OCI-LY1 (cell line): Measurements from ENCODE around the gene SYPL1.

ENCODE experiments used
- H2AFZ ChIP-seq: fragments of 200-600 bp; sonication (generic), shearing (Covaris generic); 2 replicates; pipeline ENCODE4 v1.6.0; 2014; ENCODE audit warnings: antibody characterized with exemption, mild to moderate bottlenecking, low read length
- H3F3A ChIP-seq: fragments of 200-600 bp; sonication (generic), shearing (Covaris generic); 2 replicates; pipeline ENCODE4 v1.6.0; 2014; ENCODE audit warnings: mild to moderate bottlenecking, antibody characterized with exemption, low read length, moderate library complexity; ENCODE audit not compliant: insufficient read depth
- H3K27ac ChIP-seq: fragments of 200-600 bp; sonication (generic); 2 replicates; pipeline ENCODE4 v1.5.1; 2014; ENCODE audit warnings: low read length, mixed run types, mild to moderate bottlenecking, low read depth; ENCODE audit not compliant: poor library complexity, severe bottlenecking
- H3K27me3 ChIP-seq: fragments of 200-600 bp; sonication (generic); 2 replicates; pipeline ENCODE4 v1.6.0; 2014; ENCODE audit warnings: antibody characterized with exemption, mild to moderate bottlenecking, low read length, moderate library complexity; ENCODE audit not compliant: insufficient read depth
- H3K36me3 ChIP-seq: fragments of 200-600 bp; sonication (generic); 2 replicates; pipeline ENCODE4 v1.6.1; 2014; ENCODE audit warnings: mild to moderate bottlenecking, antibody characterized with exemption, low read length, moderate library complexity, mixed read lengths; ENCODE audit not compliant: insufficient read depth
- H3K4me1 ChIP-seq: fragments of 200-600 bp; sonication (generic); 2 replicates; pipeline ENCODE4 v1.5.1; 2014; ENCODE audit warnings: mild to moderate bottlenecking, low read length, moderate library complexity; ENCODE audit not compliant: insufficient read depth, severe bottlenecking
- H3K4me2 ChIP-seq: fragments of 200-600 bp; sonication (generic), shearing (Covaris generic); 2 replicates; pipeline ENCODE4 v1.6.1; 2014; ENCODE audit warnings: low read length
- H3K4me3 ChIP-seq: fragments of 200-600 bp; sonication (generic); 2 replicates; pipeline ENCODE4 v1.5.1; 2014; ENCODE audit warnings: low read length, low read depth, mild to moderate bottlenecking, mixed read lengths; ENCODE audit not compliant: poor library complexity, severe bottlenecking
- H3K79me2 ChIP-seq: fragments of 200-600 bp; shearing (Covaris generic); 2 replicates; pipeline ENCODE4 v1.6.1; 2016; ENCODE audit warnings: mixed run types, low read length, mixed read lengths; ENCODE audit not compliant: insufficient read depth
- H3K9ac ChIP-seq: fragments of 200-600 bp; sonication (generic), shearing (Covaris generic); 2 replicates; pipeline ENCODE4 v1.6.1; 2014; ENCODE audit warnings: mild to moderate bottlenecking, low read length, mixed read lengths
- H3K9me2 ChIP-seq: fragments of 200-600 bp; sonication (generic), shearing (Covaris generic); 2 replicates; pipeline ENCODE4 v1.6.1; 2014; ENCODE audit warnings: low read depth, mild to moderate bottlenecking, low read length, mixed read lengths
- H3K9me3 ChIP-seq: fragments of 200-600 bp; shearing (Covaris generic); 2 replicates; pipeline ENCODE4 v1.6.1; 2014; ENCODE audit warnings: low read length, mixed read lengths
- H4K20me1 ChIP-seq: fragments of 200-600 bp; sonication (generic), shearing (Covaris generic); 2 replicates; pipeline ENCODE4 v1.6.0; 2016; ENCODE audit warnings: mild to moderate bottlenecking, low read length; ENCODE audit not compliant: insufficient read depth
- EZH2 ChIP-seq: fragments of 200-600 bp; sonication (generic), shearing (Covaris generic); IDR thresholded peaks from 2 replicates; pipeline ENCODE4 v1.8.0; 2017; ENCODE audit warnings: borderline replicate concordance, mixed run types, mild to moderate bottlenecking, antibody characterized with exemption, low read length, moderate library complexity, mixed read lengths
- TF ChIP-seq, protein P1 (sequence below): fragments of 200-600 bp; sonication (generic), shearing (Covaris generic); IDR thresholded peaks from 2 replicates; pipeline ENCODE4 v1.5.1; 2017; ENCODE audit warnings: mild to moderate bottlenecking, antibody characterized with exemption, low read length, moderate library complexity, mixed read lengths

SYPL1 gene

DNA sequence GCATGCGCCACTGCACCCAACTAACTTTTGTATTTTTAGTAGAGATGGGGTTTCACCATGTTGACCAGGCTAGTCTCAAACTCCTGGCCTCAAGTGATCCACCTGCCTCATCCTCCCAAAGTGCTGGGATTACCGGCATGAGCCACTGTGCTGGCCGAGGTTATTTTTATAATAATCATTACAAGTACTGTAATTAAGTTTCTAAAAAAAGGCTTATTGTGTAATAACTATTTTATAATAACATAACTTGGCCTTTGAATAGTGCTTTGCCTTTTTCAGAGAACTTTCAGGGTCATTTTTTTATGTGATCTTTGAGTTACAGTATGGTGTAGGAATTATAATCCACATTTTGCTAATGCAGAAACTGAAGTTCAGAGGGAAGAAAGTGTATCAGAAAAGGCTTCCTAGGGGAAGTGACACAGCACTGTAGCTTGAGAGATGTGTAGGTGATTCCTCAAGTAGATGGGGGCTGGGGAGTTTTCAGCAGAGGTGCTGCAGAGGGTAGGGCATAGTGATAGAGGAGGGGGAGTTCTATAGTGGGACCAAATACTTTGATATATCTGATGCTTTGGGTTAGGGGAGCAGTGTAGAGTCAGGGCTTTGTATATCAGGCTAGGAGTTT, 9.2 kb upstream of the SYPL1 start:
- no peak overlapping the region for H3K4me3 ChIP-seq
- no peak overlapping the region for H2AFZ ChIP-seq
- no peak for TF ChIP-seq EZH2
- TF ChIP-seq, protein P1, sequence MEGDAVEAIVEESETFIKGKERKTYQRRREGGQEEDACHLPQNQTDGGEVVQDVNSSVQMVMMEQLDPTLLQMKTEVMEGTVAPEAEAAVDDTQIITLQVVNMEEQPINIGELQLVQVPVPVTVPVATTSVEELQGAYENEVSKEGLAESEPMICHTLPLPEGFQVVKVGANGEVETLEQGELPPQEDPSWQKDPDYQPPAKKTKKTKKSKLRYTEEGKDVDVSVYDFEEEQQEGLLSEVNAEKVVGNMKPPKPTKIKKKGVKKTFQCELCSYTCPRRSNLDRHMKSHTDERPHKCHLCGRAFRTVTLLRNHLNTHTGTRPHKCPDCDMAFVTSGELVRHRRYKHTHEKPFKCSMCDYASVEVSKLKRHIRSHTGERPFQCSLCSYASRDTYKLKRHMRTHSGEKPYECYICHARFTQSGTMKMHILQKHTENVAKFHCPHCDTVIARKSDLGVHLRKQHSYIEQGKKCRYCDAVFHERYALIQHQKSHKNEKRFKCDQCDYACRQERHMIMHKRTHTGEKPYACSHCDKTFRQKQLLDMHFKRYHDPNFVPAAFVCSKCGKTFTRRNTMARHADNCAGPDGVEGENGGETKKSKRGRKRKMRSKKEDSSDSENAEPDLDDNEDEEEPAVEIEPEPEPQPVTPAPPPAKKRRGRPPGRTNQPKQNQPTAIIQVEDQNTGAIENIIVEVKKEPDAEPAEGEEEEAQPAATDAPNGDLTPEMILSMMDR = no peak
- H3F3A ChIP-seq = no peaks in the 10 kb centered on the region
- peaks cover 36% of the 10 kb centered on the region for H3K4me1 ChIP-seq
- H3K27ac ChIP-seq = no peak overlapping the region
- no peaks in the 10 kb centered on the region for H3K9me3 ChIP-seq
- no peaks in the 10 kb centered on the region for H3K27me3 ChIP-seq
- H3K79me2 ChIP-seq = no peaks in the 10 kb centered on the region
- no peaks in the 10 kb centered on the region for H3K36me3 ChIP-seq
- H3K4me2 ChIP-seq = no peak overlapping the region
- no peak overlapping the region for H3K9ac ChIP-seq
- H4K20me1 ChIP-seq = no peaks in the 10 kb centered on the region
- H3K9me2 ChIP-seq = no peaks in the 10 kb centered on the region

DNA sequence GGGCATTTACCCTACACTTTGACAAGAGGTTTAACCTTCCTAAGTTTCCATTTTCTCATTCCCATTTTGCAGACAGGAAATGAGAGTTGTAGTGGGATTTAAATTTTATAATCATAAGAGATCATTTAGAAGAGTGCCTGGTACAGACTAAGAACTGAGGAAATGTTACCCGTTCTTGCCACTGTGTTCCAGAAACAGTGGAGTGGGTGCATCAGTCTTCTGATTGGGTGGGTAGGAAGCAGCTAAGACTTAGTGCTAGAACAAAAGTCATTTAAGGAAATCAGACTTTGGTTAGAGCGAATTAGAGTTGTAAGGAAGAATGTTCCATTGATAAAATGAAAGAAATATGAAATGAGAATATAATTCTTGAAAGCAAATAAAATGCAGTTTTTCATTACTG, 8.4 kb upstream of the SYPL1 start:
- Histone ChIP-seq H4K20me1 (no peaks in the 10 kb centered on the region), H2AFZ (no peak overlapping the region), H3K9me2 (no peaks in the 10 kb centered on the region), H3K4me2 (no peak overlapping the region), H3F3A (no peaks in the 10 kb centered on the region), H3K27ac (no peak overlapping the region), H3K4me1 (peaks cover 42% of the 10 kb centered on the region), H3K9ac (no peak overlapping the region), H3K36me3 (no peaks in the 10 kb centered on the region), H3K4me3 (no peak overlapping the region), H3K27me3 (no peaks in the 10 kb centered on the region), H3K9me3 (no peaks in the 10 kb centered on the region), H3K79me2 (no peaks in the 10 kb centered on the region)
- TF ChIP-seq EZH2 = no peak
- TF ChIP-seq, protein P1 = no peak

DNA sequence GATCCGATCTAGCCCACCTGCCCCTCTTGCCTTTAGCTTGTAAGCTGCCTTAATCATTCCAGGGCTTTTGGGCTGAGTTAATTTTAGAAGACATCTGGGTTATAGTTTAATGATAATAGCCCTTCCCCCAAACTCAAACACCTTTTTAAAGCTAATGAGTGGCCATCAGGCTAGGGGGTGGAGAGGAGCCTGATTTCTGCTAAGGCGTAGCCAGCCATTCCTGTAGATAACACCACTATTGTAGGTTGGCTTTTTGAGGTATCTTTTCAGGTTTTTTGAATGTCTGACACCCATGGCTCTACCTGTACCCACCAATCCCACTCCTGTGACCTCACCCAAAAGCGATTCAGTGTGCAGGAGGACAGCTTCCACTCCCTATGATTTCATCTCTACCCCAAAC, 7.6 kb upstream of the SYPL1 start:
- H3K9me3 ChIP-seq = no peaks in the 10 kb centered on the region
- H3K79me2 ChIP-seq = no peaks in the 10 kb centered on the region
- H3K4me1 ChIP-seq = peaks cover 50% of the 10 kb centered on the region
- H3K36me3 ChIP-seq = no peaks in the 10 kb centered on the region
- H3F3A ChIP-seq = no peaks in the 10 kb centered on the region
- H2AFZ ChIP-seq = no peak overlapping the region
- no peak overlapping the region for H3K9ac ChIP-seq
- H3K27ac ChIP-seq = no peak overlapping the region
- no peaks in the 10 kb centered on the region for H3K27me3 ChIP-seq
- no peak overlapping the region for H3K4me3 ChIP-seq
- H3K4me2 ChIP-seq = no peak overlapping the region
- H3K9me2 ChIP-seq = no peaks in the 10 kb centered on the region
- no peak for TF ChIP-seq EZH2
- TF ChIP-seq, protein P1 = no peak
- no peaks in the 10 kb centered on the region for H4K20me1 ChIP-seq
